HG03159 (cell line): ENCODE results near the gene ERF.
A peak's percentile ranks its signal among the peaks of the same experiment; 100 is the strongest.

Source experiments
- ATAC-seq: cut with Tn5 transposase; IDR thresholded peaks from one replicate; pipeline ENCODE4 v1.9.1; 2021; ENCODE audit warnings: mild to moderate bottlenecking, moderate library complexity; ENCODE audit not compliant: unreplicated experiment

The ERF gene

DNA sequence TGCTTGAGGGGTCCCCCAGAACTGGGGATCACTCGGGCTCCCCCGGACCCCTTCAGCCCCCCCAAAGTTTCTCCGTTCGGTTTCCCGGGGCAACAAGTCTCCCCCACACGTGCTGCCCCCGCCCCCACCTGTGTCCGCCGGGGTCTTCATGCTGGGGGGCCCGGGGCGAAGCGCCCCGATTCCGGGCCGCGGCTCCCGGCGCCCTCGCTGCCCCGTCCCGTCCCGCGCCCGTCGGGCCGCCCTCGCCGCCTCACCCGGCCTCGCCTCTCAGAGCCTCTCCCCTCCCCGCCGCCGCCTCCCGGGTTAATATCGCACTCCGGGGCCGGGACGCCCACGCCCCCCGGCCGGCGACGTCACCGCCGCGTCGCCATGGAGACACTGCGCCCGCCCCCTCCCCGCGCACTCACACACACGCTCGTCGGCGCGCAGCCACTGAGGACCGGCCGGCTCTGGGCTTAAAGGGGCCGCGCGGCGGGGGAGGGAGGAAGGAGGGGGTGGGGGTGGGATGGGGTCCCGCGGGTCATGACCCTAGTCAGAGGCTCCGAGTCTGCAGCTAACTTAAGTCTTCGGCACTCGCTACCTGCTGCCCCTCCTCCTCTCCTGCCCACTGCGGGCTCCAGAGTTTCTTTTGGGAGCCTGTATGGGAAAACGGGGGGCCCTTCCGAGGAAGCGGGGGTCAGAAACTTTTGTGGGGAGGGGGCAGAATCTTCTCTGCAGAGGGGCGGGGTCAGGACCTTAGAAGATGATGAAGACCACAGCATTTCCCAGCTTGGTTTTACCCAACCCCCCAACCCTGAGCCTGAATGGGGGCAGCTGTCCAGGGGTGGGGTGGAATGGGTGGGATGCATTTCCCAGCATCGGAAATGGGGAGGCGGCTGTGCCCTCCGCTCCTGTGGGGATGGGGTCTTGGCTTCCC lies at the start of gene ERF:
Gene ERF (minus strand): TSS at position 279 of the 916 bp plus-strand sequence. CDS start 129 bp downstream, at position 150.
- peak; percentile 63 for ATAC-seq

GRCh38 chr19:42303876-42304275 lies 48.9 kb upstream of the ERF start:
- no peak for ATAC-seq

DNA sequence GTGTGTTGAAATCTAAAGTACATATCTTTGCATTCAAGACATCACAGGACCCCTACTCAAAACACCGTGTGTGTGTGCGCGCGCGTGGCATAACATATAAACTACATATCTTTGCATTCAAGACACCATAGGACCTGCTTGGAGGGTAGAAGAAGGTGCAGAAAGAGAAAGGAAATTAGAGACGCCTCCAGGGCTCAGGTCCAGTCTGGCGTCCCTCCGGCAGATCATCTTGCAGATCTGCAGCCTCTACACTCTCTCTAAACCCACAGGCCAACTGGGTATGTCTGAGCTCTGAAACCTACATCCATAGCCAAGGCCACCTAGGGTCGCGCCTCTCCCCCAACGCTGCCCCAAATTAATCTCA lies 48.2 kb upstream of the ERF start:
- no peak for ATAC-seq

- no peak for ATAC-seq
Measured at GRCh38 chr19:42301646-42302203, 46.8 kb upstream of the ERF start, which contains the start of gene PRR19. Gene PRR19, plus strand, starts transcription at chr19:42302132. Its CDS starts 7,453 bp downstream, at chr19:42309585.

DNA sequence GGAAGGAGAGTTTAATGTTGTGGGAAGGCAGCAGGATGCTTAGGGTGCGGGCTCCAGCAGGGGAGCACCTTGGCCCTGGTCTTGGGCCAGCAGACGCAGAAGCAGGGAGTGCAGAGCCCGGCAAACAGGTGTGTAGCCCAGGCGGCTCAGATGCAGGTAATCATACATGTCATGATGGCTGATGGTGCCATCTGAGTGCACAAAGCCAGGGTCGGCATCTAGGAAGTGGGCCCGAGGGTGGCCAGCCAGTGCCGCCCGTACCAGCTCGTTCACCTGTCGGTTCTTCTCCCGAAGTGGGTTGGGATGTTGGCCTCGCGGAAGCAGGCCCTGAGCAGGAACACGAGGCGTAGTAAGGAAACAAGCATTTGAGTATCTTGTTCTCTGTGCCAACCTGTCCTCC lies 42.1 kb upstream of the ERF start:
- ATAC-seq = no peak

DNA sequence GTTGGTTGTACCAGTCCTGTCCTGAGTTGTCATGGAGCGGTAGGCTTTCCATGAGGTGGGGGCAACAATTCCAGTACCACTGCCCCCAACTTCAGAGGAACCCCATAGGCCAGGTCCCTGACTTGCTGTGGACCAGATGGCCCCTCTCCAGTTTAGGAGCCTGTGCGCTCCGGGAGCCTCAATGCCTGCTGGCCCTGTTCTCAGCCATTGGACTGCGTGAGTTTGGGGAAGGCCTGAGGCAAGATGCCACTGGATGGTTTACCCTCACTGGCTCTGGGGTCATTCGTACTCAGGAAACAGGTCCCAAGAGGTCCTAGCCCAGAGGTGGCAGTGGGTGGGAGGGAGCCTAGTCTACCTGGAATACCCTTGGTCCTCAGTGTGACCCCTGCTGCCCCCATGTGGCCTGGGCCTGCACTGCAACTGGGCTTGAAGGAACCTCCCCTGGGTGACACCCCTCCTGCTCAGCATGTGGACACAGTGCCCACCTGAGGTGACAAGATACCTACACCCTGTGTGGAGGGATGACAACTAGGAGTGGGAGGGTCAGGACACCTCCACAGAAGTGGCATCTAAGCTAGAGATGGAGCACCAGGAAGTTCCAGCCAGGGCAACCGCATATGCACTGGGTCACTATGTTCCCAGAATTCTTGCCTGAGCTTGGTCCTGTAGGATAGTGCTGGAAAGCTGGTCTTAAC lies 41.0 kb upstream of the ERF start:
- ATAC-seq = peak; percentile 56

- no peak for ATAC-seq
Measured at GRCh38 chr19:42295342-42295741, 40.4 kb upstream of the ERF start.

- ATAC-seq = no peak
Measured at GRCh38 chr19:42294471-42295137, 39.7 kb upstream of the ERF start.

GRCh38 chr19:42293948-42294347 lies 39.0 kb upstream of the ERF start:
- no peak for ATAC-seq

DNA sequence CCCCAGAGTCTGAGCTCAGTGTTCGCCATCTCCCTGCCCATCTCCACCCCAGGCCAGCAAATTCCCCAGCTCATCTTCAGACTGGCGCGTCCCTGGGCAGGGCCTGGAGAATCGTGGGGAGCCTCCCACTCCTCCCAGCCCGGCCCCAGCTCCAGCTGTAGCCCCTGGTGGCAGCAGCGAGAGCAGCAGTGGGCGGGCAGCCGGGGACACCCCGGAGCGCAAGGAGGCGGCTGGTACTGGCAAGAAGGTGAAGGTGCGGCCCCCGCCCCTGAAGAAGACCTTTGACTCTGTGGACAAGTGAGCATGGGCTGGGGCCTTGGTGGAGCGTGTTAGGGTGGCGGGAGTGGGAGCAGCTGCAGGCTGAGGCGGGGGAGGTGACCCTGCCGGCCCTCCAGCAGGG lies 38.6 kb upstream of the ERF start:
- no peak for ATAC-seq

DNA sequence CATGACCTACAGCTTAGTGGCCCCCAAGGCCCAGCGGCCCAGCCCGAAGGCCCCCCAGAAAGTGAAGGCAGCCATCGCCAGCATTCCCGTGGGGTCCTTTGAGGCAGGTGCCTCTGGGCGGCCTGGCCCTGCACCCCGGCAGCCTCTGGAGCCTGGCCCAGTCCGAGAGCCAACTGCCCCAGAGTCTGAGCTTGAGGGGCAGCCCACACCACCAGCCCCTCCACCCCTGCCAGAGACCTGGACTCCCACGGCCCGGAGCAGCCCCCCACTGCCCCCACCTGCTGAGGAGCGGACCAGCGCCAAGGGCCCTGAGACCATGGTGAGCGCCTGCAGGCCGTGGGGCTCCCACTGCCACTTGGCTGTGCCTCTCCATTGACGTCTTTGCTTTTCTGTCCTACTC lies 38.0 kb upstream of the ERF start:
- ATAC-seq = no peak

DNA sequence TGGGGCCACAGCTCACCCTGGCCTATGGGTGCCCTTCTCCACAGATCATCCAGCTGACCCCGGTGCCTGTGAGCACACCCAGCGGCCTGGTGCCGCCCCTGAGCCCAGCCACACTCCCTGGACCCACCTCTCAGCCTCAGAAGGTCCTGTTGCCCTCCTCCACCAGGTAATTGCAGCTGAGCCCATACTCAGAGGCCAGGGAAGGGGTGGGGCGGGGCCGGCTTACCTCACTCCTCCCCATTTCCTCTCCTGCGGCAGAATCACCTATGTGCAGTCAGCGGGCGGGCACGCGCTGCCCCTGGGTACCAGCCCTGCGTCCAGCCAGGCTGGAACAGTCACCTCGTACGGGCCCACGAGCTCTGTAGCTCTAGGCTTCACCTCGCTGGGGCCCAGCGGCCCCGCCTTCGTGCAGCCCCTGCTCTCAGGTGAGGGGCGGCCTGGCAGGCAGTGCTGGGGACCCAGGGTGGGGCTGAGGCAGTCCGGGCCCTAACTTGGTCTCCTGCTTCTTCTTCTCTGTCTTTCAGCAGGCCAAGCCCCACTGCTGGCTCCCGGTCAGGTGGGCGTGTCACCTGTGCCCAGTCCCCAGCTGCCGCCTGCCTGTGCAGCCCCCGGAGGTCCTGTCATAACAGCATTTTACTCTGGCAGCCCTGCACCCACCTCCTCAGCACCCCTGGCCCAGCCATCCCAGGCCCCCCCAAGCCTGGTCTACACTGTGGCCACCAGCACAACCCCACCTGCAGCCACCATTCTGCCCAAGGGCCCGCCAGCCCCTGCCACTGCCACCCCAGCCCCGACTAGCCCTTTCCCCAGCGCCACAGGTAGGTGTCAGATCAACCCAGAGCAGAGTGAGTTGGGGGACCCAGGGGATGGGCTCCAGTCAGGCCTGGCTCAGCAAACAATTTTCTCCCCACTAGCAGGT lies 37.4 kb upstream of the ERF start:
- no peak for ATAC-seq

DNA sequence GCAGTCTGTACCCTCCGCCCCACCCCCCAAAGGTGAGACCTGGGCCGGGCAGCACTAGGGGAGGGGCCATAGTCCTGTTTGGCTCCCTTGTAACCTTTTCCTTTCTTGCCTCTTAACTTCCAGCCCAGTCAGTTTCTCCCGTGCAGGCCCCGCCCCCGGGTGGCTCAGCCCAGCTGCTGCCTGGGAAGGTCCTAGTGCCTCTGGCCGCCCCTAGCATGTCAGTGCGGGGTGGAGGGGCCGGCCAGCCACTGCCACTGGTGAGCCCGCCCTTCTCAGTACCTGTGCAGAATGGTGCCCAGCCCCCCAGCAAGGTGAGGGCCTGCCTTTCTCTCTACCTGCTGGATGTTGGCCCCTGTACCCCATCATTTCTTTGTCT lies 36.5 kb upstream of the ERF start:
- ATAC-seq = no peak

GRCh38 chr19:42290523-42291434 lies 35.9 kb upstream of the ERF start:
- ATAC-seq = no peak

GRCh38 chr19:42290136-42290522 lies 35.2 kb upstream of the ERF start:
- no peak for ATAC-seq

GRCh38 chr19:42289556-42290041 lies 34.7 kb upstream of the ERF start:
- ATAC-seq = no peak

- no peak for ATAC-seq
Measured at GRCh38 chr19:42288881-42289555, 34.1 kb upstream of the ERF start.

DNA sequence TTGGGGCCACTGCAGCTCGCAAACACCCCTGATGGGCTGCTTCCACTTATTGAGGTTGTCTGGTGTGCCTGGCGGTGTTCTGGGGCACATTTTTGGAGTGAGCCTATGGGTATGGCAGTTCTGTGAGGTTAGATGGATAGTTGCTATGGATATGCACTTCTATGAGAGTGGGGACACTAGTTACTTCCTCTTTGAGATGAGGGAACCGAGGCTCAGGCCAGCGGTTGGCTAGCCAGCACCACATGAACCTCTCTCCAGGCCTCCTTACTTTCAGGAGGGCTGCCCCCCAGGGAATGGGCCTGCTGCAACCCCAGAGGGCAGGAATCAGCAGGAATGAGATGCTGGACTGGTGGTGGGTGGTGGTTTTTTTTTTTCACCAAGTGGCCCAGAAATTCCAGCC lies 33.5 kb upstream of the ERF start:
- no peak for ATAC-seq

DNA sequence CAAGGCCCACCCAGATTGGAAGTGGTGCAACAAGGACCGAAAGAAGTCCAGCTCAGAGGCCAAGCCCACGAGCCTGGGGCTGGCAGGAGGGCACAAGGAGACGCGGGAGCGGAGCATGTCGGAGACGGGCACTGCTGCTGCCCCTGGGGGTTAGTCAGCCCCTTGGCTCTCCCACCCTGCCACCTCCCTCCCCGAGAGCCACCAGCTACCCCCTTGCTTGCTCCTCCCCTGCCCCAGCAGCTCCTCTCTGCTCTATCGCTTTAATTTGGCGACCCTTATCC lies 32.8 kb upstream of the ERF start:
- no peak for ATAC-seq
